GM18517 (cell line): Measurements from ENCODE around the gene CNNM2.
"Not testable (repeated sequence)": the region's sequence is repeated elsewhere in the genome, so short reads cannot be mapped to it uniquely, and the experiment has no call there.

Experiments
- ATAC-seq: cut with Tn5 transposase; IDR thresholded peaks from one replicate; pipeline ENCODE4 v1.9.1; 2021; ENCODE audit warnings: mild to moderate bottlenecking, moderate library complexity; ENCODE audit not compliant: unreplicated experiment

CNNM2 gene

GRCh38 chr10:103130910-103131309 lies 212.8 kb downstream of the CNNM2 start:
- no peak for ATAC-seq

DNA sequence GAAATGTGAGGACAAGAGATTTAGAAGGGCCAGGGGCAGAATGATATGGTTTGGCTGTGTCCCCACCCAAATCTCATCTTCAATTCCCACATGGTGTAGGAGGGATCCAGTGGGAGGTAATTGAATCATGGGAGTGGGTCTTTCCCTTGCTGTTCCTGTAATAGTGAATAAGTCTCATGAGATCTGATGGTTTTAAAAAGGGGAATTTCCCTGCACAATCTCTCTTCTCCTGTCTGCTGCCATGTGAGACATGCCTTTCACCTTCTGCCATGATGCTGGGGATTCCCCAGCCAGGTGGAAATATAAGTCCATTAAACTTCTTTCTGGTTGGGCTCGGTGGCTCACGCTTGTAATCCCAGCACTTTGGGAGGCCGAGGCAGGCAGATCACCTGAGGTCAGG lies 217.1 kb downstream of the CNNM2 start:
- not testable (repeated sequence) for ATAC-seq

- ATAC-seq = no peak
Measured at GRCh38 chr10:103139803-103140202, 221.7 kb downstream of the CNNM2 start.
